Osteocyte (in vitro differentiated cells): ENCODE data around the gene HOXC12. TPM values are rescaled to one million over a fixed set of nuclear protein-coding genes. Genes with fewer than 3 reads are reported as not detected.

Experiments
- DNase-seq: peaks from one replicate; pipeline ENCODE4 v3.0.0; 2021; ENCODE audit warnings: mixed read lengths; ENCODE audit not compliant: unreplicated experiment; ENCODE audit errors: extremely low spot score
- H3K27ac Mint-ChIP-seq: one replicate; pipeline ENCODE4 v1.8.0; 2021; ENCODE audit warnings: mild to moderate bottlenecking, mixed read lengths; ENCODE audit not compliant: unreplicated experiment
- H3K27me3 Mint-ChIP-seq: one replicate; pipeline ENCODE4 v1.8.0; 2021; ENCODE audit warnings: mixed read lengths; ENCODE audit not compliant: unreplicated experiment
- H3K36me3 Mint-ChIP-seq: one replicate; pipeline ENCODE4 v1.8.0; 2021; ENCODE audit warnings: mixed read lengths; ENCODE audit not compliant: unreplicated experiment
- H3K4me1 Mint-ChIP-seq: one replicate; pipeline ENCODE4 v1.8.0; 2021; ENCODE audit warnings: mixed read lengths; ENCODE audit not compliant: unreplicated experiment
- H3K4me3 Mint-ChIP-seq: one replicate; pipeline ENCODE4 v1.8.0; 2021; ENCODE audit warnings: mild to moderate bottlenecking, moderate library complexity, mixed read lengths; ENCODE audit not compliant: unreplicated experiment
- H3K9me3 Mint-ChIP-seq: one replicate; pipeline ENCODE4 v1.8.0; 2021; ENCODE audit warnings: mixed read lengths; ENCODE audit not compliant: unreplicated experiment
- CTCF ChIP-seq: fragments of 200-600 bp; sonication (generic); IDR thresholded peaks from 2 replicates; pipeline ENCODE4 v1.5.0; 2021; ENCODE audit warnings: antibody characterized with exemption, mild to moderate bottlenecking, moderate library complexity
- total RNA-seq: library from RNA; stranded (reverse); gene quantifications from 2 replicates; pipeline ENCODE4 v1.2.1, GENCODE V29; 2021

The HOXC12 gene
- total RNA-seq, 1 donor from 2014 or later, result not detected

- Mint-ChIP-seq H3K4me1 (peaks cover 12% of the 10 kb centered on the region), H3K36me3 (no peaks in the 10 kb centered on the region), H3K27me3 (peaks cover 95% of the 10 kb centered on the region), H3K4me3 (no peak overlapping the region), H3K9me3 (no peaks in the 10 kb centered on the region), H3K27ac (no peak overlapping the region)
- DNase-seq, result no peak
- TF ChIP-seq CTCF, result no peak
These were observed 50.8 kb downstream of the HOXC12 start for GRCh38 chr12:54005531-54005852.

GRCh38 chr12:54005853-54006558 lies 51.3 kb downstream of the HOXC12 start:
- Mint-ChIP-seq H3K27ac (no peak overlapping the region), H3K9me3 (no peaks in the 10 kb centered on the region), H3K36me3 (no peaks in the 10 kb centered on the region), H3K4me1 (peaks cover 13% of the 10 kb centered on the region), H3K4me3 (peak overlapping the region; percentile 67), H3K27me3 (peaks cover 93% of the 10 kb centered on the region)
- TF ChIP-seq CTCF, result peak; percentile 97
- peak; percentile 93 for DNase-seq

- Mint-ChIP-seq H3K9me3 (no peaks in the 10 kb centered on the region), H3K36me3 (no peaks in the 10 kb centered on the region), H3K27ac (no peak overlapping the region), H3K4me1 (peaks cover 15% of the 10 kb centered on the region), H3K4me3 (peak overlapping the region; percentile 67), H3K27me3 (peaks cover 93% of the 10 kb centered on the region)
- no peak for TF ChIP-seq CTCF
- no peak for DNase-seq
These were observed 52.0 kb downstream of the HOXC12 start for GRCh38 chr12:54006559-54007220.

- Mint-ChIP-seq H3K27me3 (peaks cover 92% of the 10 kb centered on the region), H3K9me3 (no peaks in the 10 kb centered on the region), H3K36me3 (no peaks in the 10 kb centered on the region), H3K4me1 (peaks cover 13% of the 10 kb centered on the region), H3K27ac (no peak overlapping the region), H3K4me3 (no peak overlapping the region)
- no peak for TF ChIP-seq CTCF
- DNase-seq, result no peak
These were observed 53.0 kb downstream of the HOXC12 start for GRCh38 chr12:54007538-54008259.

GRCh38 chr12:54008260-54008552 lies 53.5 kb downstream of the HOXC12 start:
- Mint-ChIP-seq H3K27me3 (peaks cover 92% of the 10 kb centered on the region), H3K4me1 (peaks cover 13% of the 10 kb centered on the region), H3K27ac (no peak overlapping the region), H3K9me3 (no peaks in the 10 kb centered on the region), H3K4me3 (no peak overlapping the region), H3K36me3 (no peaks in the 10 kb centered on the region)
- TF ChIP-seq CTCF, result no peak
- DNase-seq, result no peak
